ENCODE measurements around the gene CBX8.

CBX8 gene

DNA sequence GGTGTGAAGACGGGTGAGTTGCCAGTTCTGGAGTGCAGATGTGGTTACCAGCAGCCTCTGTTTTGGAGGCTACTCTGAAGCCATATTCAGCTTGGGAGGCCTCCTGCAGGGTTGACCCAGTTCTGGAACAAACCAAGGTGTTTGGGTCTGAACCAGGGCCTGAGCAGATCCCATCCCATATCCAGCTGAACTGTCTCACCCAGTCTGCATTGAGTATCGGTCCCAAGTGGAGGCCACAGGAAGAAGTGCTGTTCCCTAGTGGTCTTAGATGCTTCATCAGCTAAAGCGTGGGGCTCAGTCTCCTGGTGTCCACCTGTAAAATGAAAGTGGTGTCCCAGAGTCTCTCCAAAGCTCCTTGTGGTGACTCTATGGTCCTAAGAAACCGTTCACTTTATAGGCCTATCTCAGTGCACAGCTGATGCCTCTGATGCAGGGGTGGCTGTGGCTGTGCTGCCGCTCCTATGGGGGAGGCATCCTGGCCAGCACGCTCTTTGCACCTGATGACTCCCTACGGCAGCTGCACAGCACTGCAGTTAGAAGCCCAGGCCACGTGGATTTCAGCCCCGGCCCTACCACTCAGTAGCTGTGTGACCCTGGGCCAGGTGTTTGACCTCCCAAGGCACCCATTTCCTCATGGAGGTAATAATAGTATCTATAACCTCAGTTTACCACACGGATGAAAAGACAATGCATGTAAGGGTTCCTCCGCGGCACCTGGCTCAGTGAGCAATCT is 21.3 kb upstream of the CBX8 start:
- DNase-seq: no peak

DNA sequence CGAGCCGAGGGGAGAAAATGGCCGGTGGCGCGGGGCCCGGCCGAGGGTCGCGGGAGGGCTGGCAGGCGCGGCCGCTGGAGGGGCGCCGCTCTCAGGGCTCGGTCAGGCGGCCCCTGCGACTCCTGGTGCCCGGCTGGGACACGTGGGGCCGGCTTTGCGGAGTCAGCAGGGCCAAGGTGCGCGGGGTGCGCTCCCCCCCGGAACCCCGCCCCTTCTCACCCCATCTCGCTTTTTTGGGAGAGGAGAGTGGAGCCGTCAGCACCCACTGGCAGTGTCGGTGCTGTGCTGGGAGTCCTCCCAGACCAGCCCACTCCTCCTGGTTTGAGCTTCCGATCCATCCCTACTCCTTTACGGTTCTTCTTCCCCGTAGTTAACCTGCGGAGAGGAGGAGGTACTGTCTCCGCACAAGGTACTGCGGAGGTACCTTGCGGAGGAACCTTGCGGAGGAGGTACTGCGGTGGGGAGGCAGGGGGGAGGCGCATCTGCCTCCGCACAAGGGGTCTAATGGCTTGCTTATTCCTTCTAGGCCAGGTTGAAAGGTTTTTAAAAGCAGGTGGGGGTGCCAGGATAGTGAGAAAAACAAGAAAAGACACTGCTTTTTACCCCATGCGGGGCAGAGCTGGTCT is 19.1 kb upstream of the CBX8 start:
- DNase-seq: no peak

- peak in 1 of 2 donors; percentile 21 for DNase-seq
Measured at GRCh38 chr17:79814974-79815835, 18.3 kb upstream of the CBX8 start.

DNA sequence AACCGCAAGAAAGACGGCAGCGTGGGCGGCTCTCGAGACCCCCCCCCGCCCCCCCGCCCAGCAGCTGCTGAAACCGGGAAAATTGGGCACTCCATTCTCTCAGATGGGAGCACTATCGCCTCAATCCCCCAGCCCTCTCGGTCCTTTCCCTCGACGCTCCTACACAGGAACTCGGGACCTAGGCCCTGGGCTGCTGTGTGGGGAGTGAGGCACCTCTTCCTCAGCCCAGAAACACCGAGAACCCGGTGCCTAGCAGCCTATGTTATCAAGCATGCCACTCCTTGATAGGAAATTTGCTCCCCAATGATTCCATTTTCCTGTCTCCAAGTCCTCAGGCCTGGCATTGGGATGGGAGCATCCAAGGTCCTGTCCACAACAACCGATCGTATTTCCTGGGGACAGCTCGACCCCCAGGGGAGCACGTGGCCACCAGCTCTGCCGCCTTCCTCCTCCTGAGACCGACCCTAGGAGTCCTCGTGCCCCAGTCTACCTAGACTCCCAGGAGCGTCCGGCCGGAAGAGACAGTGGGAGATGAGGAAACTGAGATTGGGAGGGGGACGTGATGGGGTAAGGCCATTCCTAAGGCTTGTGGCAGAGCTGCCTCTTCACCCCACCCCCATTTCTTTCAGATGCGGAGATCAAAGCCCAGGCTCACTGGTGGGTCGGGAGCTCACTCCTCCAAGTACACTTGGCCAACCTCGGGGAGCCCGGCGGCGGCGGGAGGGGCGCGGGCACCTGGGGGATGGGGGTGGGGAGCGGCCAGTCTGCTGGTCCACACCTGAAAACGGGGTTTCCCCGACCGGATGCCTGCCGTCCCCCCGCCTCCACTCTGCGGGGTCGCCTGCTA is 17.5 kb upstream of the CBX8 start:
- DNase-seq: no peak

DNA sequence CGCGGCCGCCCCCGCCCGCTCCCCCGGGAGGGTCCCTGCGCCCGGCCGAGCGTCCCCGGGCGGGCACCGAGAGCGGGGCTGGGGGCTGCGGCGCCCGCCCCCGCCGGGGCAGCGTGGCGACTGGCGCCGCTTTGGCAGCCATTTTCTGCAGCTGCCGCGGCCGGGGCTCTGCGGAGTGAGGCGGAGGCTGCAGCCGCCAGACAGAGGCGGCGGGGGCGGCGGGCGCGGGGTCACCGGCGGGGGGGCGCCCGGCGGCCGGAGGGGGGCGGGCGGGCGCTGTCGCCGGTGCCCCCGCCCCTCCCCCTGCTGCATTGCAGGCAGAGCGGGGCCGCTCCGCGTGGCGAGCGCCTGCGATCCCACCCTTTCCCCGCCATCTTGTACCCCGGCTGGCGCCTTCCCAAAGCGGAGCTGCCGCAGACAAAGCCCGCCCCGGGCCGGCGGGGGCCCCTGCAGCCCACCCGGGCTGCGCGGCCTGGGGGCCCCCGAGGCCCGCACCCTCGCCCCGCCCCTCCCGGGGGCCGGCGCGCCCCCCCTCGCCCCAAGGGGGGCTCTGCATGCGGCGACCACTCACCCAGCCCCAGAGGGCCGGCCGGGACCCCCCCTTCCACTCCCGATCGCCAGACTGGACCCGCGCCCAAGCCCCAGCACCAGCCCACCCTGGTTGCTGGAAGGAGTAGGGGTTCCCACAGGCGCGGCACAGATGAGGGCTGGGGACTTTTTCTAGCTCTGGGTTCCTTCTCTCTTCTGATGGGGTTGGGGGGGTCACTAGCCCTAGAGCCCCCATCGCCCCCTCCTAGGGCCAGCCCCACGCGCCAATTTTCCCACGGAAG is 16.6 kb upstream of the CBX8 start:
- no peak for DNase-seq

DNA sequence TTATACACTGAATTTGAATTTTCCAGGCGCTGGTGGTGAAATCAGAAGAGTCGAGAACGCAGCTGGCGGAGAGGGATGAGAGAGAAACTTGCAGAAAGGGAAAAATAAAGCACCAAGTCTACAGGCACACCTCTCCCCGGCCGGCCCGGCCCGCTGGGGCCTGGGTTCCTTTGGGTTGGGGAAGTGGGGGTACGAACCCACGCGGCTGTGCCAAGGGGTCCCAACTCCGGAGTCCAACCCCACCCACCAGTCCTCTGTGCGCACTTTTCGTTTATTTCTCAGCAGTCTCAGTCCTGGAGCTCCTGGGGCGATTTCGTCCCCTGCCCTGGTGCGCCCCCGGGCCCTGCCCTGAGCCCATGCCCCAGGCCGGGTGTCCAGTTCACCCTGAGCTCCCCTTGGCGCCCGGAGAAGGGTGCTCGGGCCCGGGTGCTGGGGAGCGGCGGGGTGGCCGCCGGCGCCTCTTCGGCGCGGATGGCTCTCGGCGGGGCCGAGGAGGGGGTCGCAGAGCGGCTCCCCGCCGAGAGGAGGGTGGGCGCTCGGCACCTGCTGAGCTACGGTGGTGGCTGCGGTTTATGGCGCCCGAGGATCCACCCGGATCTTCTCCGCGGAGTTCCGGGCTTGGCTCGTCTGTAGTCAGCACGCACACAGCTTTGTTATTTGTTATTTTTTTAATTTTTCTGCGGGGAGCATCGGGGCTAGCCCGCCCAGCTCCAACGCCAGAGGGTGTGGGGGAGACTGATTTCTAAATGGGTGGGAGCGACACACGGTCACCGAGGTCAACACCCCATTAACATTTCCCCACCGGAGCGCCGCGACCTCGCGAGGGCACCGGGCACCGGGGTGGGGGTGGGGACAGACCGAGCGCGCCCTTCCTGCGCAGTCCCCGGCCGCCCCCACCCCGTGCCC is 15.7 kb upstream of the CBX8 start:
- no peak for DNase-seq

- no peak for DNase-seq
Measured at GRCh38 chr17:79811868-79812352, 15.0 kb upstream of the CBX8 start.

DNA sequence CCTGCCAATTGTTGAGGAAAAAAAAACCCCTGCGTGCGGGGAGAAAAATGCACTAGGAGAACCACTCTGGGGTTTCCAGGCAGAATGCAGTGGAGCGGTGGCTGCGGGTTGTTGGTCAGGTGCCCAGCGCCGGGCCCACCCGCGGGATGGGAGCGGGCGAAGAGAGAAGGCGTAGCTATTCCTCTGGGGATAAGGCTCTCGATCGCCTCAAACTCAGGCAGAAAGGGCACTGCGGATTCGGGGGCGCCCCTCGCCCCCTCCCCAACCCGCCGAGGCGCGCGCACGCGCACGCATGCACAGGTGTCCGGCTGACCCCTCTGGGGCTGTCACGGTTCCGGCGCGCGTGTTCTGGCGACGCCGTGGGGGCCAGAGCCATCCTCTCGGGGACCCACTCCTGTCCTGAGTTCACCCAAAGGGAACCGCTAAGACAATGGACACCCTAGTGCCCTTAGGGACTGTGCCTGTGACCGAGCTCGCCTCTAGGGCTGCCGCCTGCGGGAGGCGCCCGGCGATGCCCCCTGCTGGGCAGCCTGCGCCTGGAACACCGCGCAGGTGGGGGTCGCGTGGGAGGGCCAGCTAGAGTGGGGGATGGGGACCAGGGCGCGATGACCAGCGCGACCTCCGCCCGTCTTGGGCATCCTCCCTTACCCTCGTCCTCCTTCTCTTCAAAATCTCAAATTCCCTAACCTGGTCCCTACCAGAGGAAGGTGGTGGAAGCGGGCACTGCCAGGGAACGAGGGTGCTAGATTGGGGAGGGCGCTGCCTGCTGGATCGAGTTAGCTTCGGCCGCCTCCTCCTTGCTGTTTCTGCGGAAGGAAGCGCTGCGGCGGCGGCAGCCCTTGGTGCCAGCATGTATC is 14.4 kb upstream of the CBX8 start:
- no peak for DNase-seq

- DNase-seq: peak in 1 of 2 donors; percentile 22
Measured at GRCh38 chr17:79810130-79811010, 13.5 kb upstream of the CBX8 start.

DNA sequence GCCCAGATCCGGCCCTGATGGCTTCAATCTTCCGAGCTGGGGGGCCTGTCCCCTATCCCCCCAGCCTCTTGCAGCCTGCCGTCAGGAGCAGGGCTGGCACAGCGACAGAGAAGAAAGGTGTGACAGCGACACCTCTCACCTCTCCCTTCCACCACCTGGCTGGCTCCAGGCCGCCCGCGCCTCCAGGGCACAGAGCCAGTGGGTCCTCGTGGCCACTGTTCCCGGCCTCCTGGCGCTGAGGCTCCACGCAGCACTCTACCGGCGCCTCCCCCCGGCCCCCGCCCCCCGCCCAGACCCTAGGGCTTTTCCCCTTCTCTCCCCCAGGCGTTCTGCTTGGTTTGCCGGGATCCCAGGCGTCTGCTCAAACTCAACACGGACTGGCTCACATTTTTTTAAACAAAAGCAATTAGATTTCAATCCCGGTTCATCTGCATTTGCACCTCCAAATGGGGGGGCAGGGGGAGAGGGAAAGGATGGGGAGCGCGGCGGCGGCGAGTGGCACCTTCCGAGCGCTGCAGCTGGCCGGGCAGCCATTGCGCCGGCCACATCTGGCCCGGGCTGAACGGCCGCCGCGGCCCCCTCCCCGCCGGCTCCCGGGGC is 12.8 kb upstream of the CBX8 start:
- DNase-seq: no peak

DNA sequence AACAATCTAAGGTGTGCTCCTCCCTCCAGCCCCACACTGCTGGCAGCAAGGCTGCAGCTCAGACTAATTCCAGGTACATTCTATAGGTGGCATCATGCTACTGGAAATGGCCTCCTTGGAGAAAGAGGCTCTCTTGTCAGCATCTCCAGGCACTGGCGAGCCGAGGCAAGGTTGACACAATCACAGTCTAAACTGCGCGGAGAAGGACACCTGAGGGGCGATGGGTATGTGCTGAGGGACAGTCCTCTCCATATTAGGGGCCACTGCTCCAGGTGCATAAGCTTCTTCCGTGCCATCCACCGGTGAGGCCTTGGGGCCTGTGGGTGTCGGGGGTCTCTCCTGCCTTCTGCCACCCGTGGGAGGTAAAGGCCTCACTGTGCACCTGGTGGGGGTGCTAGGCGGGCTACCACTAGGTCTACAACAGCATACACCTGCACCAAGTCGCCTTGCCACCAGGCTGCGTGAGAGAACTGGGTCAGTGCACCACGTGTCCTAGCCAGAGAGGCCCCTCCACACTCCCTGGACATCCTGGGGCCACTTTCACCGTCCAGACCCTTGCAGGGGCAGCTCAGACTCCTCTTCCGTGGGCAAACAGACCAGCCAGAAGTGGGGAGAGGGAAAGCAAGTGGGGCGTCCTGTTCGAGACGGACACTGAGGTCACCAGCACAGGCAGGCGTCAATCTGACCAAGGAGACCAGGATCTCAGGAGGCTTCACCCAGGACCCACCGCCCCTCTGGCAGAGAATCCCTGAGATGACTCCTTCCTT is 12.1 kb upstream of the CBX8 start:
- DNase-seq: peak in 1 of 2 donors; percentile 42

- DNase-seq: no peak
Measured at GRCh38 chr17:79806863-79807720, 10.2 kb upstream of the CBX8 start.

- DNase-seq: no peak
Measured at GRCh38 chr17:79806446-79806760, 9.5 kb upstream of the CBX8 start.

DNA sequence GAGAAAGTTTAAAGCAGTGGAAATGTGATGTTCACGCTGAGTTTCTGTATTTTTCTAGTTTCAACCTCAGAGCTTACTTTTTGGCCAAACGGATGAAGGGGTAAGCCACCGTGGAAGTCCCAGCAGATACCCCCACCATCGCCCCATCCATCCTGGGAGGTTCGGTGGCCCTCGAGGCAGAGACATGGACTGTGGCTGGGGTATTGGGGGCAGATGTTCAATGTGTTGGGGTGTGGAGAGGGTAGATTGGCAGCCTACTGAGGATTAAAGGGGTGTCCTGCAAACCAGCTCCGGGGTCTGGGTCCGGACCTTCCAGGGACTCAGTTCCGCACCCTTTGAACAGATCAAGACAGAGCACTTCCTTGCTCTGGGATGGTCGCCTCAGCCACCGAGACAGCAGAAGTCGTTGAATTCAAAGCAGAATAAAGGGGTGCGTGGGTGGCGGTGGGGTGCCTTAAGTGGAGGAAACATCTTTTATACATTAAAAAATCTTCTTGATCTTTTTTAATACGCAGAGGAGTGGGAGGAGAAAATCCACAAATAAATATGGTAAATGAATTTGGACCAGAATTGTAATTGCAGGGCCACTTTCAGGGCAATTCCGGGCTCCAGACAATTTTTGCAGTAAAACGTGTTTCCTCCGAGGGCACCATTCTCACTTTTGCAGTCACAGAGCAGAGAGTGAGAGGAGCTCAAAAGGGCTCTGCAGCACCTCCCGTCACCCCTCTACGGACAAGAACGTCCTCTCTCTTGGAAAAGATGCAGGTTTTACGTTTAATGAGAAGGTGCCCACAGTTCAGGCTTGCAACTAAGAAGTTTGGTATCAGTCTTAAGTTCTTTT is 8.2 kb upstream of the CBX8 start:
- DNase-seq: no peak

All from bone marrow (tissue), 2 donors.